Nephron progenitor cell (in vitro differentiated cells): ENCODE measurements around the gene TRPM5.

Experiments
- DNase-seq: peaks from one replicate; pipeline ENCODE4 v3.0.0; 2021
- H3K27ac Mint-ChIP-seq: 2 replicates; pipeline ENCODE4 v1.8.0; 2021; ENCODE audit warnings: mild to moderate bottlenecking, moderate library complexity, mixed read lengths
- H3K27me3 Mint-ChIP-seq: 2 replicates; pipeline ENCODE4 v1.8.0; 2021; ENCODE audit warnings: mild to moderate bottlenecking, low read depth, mixed read lengths; ENCODE audit not compliant: poor library complexity
- H3K36me3 Mint-ChIP-seq: 2 replicates; pipeline ENCODE4 v1.8.0; 2021; ENCODE audit warnings: low read depth, mixed read lengths
- H3K4me1 Mint-ChIP-seq: 2 replicates; pipeline ENCODE4 v1.8.0; 2021; ENCODE audit warnings: mixed read lengths
- H3K4me3 Mint-ChIP-seq: 2 replicates; pipeline ENCODE4 v1.8.0; 2021; ENCODE audit warnings: mild to moderate bottlenecking, moderate library complexity, mixed read lengths
- H3K9me3 Mint-ChIP-seq: 2 replicates; pipeline ENCODE4 v1.8.0; 2021; ENCODE audit warnings: mild to moderate bottlenecking, moderate library complexity, mixed read lengths
- TF ChIP-seq, protein P1 (sequence below): fragments of 200-600 bp; sonication (generic); IDR thresholded peaks from 2 replicates; pipeline ENCODE4 v1.5.0; 2021; ENCODE audit warnings: antibody characterized with exemption

Gene TRPM5

DNA sequence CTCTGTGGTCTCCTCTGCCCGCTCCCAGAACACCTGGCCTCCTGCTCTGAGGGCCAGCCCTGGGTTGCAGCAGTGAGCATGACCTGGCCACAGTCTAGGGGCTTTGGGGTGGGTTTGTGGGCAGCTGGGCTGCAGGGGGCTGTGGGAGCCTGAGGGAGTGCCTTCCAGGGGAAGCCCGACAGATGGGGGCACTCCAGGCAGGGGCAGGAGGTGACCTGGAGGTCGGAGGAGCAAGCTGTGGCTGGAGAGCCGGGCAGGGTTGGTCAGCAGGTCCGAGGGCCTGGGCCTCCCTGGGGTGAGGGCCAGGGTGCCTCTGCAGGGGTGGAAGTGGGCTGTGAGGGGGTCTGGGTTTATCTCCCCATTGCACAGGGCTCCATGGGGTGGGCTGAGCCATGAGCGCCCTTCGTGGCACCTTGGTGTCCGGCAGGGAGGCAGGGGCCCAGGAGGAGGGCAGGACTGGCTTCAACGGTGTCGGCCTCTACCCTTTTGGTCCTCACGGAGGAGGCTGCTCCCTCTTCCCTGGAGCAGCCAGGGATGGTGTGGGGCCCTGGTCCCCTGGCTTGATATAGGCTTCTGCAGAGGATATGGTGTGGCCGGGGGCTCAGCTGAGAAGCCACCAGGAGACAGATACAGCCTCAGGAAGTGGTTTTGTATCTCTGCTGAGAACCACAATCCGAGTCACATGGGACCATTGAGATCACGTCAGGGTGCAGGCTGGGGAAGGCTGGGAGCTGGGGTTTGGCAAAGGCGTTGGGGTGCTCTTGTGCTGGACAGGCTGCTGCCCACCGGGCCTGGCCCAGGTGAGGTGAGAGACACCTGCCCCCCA is 22.8 kb upstream of the TRPM5 start:
- TF ChIP-seq, protein P1, sequence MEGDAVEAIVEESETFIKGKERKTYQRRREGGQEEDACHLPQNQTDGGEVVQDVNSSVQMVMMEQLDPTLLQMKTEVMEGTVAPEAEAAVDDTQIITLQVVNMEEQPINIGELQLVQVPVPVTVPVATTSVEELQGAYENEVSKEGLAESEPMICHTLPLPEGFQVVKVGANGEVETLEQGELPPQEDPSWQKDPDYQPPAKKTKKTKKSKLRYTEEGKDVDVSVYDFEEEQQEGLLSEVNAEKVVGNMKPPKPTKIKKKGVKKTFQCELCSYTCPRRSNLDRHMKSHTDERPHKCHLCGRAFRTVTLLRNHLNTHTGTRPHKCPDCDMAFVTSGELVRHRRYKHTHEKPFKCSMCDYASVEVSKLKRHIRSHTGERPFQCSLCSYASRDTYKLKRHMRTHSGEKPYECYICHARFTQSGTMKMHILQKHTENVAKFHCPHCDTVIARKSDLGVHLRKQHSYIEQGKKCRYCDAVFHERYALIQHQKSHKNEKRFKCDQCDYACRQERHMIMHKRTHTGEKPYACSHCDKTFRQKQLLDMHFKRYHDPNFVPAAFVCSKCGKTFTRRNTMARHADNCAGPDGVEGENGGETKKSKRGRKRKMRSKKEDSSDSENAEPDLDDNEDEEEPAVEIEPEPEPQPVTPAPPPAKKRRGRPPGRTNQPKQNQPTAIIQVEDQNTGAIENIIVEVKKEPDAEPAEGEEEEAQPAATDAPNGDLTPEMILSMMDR, result no peak
- Mint-ChIP-seq H3K4me1 (no peaks in the 10 kb centered on the region), H3K4me3 (no peak overlapping the region), H3K36me3 (no peaks in the 10 kb centered on the region), H3K27me3 (peaks cover 31% of the 10 kb centered on the region), H3K9me3 (no peaks in the 10 kb centered on the region), H3K27ac (no peak overlapping the region)
- DNase-seq, result no peak

DNA sequence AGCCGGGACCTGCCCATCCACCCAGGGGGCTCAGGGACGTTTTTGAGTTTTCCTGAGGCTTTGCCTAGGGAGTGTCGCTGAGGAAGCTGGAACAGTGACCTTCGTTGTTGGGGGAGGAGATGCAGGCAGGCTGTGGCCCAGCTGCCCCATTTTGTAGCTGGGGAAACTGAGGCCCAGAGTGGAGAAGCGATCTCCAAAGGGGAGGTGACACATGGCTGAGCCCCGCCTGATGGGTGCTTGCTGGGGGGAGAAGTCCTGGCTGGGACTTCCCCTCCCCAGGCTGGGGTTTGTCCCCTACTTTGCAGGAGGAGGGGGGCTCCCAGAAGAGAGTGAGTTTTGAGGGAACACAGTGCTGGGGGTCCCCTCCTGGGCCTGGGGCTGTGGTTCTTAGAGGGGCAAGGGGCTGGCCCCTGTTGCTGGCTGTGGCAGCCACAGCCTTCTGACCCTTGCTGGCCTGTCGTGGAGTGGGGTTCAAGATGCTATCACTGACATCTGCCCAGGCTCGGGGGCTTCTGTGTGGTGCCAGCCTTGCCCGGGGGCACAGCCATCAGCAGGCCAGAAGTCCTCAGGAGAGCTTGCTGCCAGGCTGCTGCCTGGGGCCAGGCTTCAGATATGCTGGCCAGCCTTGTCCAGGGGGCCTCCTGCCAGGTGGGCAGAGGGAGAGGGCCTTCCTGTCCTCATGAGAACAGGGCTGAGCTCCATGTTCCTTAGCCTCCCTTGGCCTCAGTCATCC is 21.9 kb upstream of the TRPM5 start:
- DNase-seq, result no peak
- no peaks in the 10 kb centered on the region for H3K4me1 Mint-ChIP-seq
- H3K27ac Mint-ChIP-seq, result no peak overlapping the region
- TF ChIP-seq, protein P1, result no peak
- H3K4me3 Mint-ChIP-seq, result no peak overlapping the region
- H3K27me3 Mint-ChIP-seq, result peaks cover 26% of the 10 kb centered on the region
- no peaks in the 10 kb centered on the region for H3K36me3 Mint-ChIP-seq
- no peaks in the 10 kb centered on the region for H3K9me3 Mint-ChIP-seq

DNA sequence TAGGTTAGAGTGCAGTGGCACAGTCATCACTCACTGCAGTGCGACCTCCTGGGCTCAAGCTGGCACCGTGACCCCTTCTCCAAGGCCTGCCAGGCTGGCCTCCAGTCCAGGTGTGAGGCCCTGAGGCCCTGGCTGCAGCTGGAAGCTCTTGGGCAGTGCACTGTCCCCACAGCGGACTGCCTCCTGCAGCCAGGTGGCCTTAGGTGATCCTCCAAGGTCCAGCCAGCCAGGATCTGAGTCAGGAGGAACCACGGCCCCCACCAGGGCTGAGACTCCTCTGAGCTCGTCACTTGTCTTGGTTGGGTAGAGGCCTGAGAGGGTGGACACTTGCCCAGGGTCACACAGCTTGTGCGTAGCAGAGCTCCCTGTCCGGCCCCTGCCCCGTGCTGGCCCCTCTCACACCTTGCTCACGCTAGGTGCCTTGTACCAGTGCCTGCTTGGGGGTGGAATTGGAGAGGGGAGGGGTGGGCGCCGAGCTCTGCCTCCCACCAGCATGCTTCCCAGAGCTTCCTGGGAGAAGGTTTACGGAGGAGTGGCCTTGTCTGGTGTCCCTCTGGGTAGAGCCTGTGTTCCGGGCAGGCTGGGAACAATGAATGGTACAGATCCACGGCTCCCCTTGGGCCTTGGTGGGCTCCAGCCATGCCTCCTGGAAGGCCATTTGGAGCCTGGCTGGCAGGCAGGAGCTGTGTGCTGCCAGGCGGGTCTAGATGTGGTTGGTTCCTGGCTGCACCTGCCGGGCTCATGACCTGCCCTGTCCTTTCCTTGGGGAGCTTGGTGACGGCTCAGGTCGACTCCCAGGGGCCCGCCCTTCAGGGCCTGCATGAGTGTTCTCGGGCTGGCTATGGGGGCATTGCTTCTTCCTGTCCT is 21.1 kb upstream of the TRPM5 start:
- no peaks in the 10 kb centered on the region for H3K36me3 Mint-ChIP-seq
- H3K4me1 Mint-ChIP-seq, result no peaks in the 10 kb centered on the region
- H3K27ac Mint-ChIP-seq, result no peak overlapping the region
- DNase-seq, result no peak
- peaks cover 22% of the 10 kb centered on the region for H3K27me3 Mint-ChIP-seq
- H3K9me3 Mint-ChIP-seq, result no peaks in the 10 kb centered on the region
- no peak overlapping the region for H3K4me3 Mint-ChIP-seq
- TF ChIP-seq, protein P1, result no peak

DNA sequence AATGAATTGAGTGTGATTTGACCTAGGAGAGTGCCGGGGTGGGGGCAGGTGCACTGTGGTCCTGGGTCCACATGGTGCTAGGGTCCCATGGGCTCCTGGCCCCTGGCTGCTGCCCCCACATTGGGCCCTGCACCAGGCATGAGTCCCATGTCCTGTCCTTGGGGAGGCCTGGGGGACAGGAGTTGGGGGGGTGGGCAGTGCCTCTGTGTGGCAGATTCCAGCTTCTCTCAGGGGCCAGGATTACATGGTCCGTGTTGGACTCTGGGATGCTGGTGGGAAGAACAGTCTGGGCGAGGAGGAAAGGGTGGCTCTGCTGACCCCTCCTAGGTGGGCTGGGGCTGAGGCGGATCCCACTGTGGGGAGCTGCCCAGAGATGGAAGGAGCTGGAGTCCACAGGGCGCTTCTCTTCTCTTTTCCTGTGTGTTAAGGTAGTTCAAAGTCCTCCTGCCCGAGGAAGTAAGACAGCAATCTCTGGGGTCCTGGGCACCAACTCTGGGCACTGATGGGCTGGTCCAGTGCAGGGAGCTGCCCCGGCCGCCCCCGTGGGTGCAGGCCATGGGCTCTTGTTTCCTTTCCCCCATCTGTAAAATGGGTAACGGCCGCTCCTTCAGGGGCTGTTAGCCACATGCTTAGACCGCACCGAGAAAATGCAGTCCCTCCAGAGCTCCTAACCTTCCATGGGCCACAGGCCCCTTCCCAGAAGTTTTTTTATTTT is 20.3 kb upstream of the TRPM5 start:
- Mint-ChIP-seq H3K4me3 (no peak overlapping the region), H3K36me3 (no peaks in the 10 kb centered on the region), H3K27me3 (peaks cover 13% of the 10 kb centered on the region), H3K27ac (no peak overlapping the region), H3K4me1 (no peaks in the 10 kb centered on the region), H3K9me3 (no peaks in the 10 kb centered on the region)
- TF ChIP-seq, protein P1, result no peak
- no peak for DNase-seq

DNA sequence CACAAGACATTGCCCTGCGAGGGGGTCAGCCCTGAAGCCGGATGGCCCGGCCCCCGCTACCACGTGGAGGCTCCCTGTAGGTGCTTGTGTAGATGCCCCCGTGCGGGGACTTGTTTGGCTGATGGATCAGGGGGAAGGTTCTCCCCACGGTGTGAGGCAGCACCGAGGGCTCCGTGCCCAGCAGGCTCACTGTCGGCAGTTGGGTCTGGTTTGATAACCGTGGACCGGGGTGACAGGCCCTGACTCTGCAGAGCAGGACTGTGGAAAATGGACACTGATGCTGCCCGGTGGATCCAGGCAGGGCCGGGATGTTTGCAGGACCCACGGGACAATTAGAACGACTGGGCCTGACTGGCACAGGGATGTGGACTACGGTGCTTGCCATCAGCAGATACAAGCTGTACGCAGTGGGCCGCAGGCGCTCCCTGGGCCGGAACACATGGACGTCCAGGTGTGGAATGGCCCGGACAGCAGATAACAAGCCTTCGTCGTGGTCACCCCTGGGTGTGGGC is 19.5 kb upstream of the TRPM5 start:
- Mint-ChIP-seq H3K9me3 (no peaks in the 10 kb centered on the region), H3K36me3 (no peaks in the 10 kb centered on the region), H3K27me3 (peaks cover 10% of the 10 kb centered on the region), H3K4me1 (no peaks in the 10 kb centered on the region), H3K27ac (no peak overlapping the region), H3K4me3 (no peak overlapping the region)
- DNase-seq, result no peak
- TF ChIP-seq, protein P1, result no peak
